ENCODE data around the gene GHRH.

GHRH gene

DNA sequence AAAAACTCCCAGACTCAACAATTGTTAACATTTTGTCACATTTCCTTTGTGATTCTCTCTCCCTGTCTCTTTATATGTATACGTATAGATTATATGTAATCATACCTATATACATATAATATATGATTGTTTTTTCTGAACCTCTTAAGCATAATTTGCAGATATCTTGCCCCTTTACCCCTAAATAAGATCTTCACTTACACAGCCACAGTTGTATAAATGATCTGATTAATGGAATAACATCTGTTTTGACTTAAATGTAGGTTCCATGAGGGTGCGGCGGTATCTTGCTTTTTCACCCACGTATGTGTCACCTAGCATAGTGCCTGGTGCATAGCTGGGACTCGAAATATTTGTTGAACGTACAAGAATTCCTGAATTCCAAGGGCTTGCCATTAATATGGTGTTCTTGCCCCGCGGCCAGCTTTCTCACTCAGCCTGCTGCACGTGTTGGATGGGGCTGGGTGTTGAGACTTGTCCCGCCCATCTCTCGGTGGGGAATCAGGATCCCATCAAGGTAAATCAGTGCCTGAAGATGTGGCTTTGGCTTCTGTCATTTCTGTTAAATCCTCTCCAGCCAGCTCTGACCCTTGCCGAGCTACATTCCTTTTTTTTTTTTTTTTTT lies 17.5 kb upstream of the GHRH start:
- TF ChIP-seq, protein P1, sequence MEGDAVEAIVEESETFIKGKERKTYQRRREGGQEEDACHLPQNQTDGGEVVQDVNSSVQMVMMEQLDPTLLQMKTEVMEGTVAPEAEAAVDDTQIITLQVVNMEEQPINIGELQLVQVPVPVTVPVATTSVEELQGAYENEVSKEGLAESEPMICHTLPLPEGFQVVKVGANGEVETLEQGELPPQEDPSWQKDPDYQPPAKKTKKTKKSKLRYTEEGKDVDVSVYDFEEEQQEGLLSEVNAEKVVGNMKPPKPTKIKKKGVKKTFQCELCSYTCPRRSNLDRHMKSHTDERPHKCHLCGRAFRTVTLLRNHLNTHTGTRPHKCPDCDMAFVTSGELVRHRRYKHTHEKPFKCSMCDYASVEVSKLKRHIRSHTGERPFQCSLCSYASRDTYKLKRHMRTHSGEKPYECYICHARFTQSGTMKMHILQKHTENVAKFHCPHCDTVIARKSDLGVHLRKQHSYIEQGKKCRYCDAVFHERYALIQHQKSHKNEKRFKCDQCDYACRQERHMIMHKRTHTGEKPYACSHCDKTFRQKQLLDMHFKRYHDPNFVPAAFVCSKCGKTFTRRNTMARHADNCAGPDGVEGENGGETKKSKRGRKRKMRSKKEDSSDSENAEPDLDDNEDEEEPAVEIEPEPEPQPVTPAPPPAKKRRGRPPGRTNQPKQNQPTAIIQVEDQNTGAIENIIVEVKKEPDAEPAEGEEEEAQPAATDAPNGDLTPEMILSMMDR (IDR thresholded peaks at IDR 0.05): no peak

DNA sequence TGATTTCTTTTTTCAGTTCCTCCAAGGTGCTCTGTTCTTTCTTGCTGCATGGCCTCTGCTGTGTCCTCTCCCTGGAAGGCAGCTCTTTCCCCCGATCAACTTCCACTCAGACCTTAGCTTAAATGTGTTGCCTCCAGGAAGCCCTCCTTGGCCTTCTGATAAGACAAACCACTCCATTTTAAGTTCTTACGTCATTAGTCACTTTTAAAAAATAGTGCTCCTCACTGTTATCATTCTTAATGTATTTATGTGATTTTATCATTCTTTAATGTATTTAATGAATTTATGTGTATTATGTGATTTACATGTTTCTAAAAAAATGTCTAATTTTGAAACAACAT lies 15.6 kb upstream of the GHRH start:
- TF ChIP-seq, protein P1 (IDR thresholded peaks at IDR 0.05): no peak

DNA sequence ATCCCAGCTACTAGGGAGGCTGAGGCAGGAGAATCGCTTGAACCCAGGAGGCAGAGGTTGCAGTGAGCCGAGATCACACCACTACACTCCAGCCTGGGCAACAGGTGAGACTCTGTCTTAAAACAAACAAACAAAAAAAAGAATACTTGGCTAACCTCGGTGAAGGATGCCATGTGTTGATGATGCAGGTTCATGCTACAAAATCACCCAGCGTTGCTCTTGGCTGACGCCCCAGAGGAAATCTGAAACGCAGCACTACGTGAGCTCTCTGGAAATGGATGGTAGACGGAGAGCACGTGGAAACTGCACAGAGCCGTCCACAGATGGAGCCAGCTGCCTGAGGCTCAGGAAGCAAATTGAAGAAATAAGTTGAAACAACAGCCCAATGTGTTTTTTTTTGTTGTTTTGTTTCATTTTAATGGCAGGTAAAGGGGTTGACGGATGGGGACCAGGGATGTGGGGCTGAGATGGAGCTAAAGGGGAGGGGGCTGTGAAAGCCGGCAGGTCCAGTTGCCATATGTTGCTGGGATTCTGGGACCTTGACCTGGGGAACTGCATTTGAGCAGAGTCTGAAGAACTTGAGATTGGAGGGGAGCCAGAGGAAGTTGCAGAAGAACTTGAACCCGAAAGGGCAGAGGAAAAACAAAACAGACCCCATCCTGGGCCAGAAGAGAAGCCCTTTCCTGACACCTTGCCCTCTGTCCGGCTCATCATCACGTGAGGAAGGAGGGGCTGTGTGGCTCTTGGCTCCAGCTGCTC lies 15.1 kb upstream of the GHRH start:
- TF ChIP-seq, protein P1 (IDR thresholded peaks at IDR 0.05): no peak; the same call in 1 of the 2 replicates

DNA sequence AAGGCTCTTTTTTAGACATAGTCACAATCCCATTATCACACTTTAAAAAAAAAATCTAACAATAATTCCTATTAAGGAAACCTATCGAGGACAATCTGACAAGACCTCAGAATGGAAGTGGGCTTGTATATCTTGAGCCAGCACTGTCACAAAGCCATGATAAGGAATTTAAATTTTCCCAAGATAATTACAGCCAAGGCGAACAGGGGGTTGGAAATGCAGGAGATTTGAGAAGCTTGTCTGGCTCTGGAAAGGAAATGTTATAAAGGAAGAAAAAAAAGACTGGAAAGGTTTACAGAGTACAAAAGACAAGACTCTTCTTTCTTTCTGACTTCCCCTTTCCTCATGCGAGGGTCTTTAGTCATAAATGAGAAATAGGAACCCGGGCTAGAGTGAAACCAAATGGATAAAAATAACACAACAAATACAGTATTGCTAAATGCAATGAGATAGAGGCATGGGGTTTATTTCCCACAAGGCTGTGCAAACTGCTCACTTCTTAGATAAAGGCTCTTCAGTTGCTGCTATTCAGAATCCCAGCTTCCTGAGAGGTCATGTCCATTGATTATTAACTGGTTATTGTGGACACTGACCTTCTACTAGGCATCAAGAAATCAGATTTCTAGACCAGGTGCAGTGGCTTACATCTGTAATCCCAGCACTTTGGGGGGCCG lies 13.4 kb upstream of the GHRH start:
- TF ChIP-seq, protein P1 (IDR thresholded peaks at IDR 0.05): no peak

DNA sequence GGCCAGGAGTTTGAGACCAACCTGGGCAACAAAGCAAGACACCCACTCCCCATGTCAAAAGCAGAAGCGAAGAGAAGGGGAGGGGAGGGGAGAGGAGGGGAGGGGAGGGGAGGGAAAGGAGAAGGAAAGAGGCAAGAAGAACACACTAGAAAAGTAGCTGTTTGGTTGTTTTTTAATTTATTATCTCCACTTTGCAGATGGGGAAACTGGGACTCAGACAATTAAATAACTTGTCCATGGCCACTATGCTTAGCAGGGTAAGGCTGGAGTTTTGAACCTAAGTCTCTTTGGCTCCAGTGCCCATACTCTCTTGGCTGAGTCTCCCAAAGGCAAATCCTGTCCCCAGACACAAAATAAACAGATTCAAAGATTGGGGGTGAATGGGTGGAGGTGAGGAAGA lies 12.4 kb upstream of the GHRH start:
- TF ChIP-seq, protein P1 (IDR thresholded peaks at IDR 0.05): no peak

DNA sequence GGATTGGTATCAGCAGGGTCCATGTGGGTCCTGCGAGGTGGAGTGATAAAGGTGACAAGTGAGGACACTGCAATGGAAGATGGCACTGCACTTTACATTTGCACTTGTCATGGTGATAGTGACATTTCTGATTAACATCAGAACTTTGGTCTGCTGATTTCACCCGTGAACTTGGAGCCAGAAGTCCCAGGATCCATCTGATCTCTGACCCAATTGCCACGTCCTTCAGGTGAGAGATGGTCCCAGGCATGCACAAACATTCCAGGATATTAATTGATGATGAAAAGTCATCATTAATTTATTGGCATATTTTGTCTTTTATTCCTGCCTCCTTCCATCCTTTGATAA lies 9.8 kb upstream of the GHRH start:
- TF ChIP-seq, protein P1 (IDR thresholded peaks at IDR 0.05): no peak

DNA sequence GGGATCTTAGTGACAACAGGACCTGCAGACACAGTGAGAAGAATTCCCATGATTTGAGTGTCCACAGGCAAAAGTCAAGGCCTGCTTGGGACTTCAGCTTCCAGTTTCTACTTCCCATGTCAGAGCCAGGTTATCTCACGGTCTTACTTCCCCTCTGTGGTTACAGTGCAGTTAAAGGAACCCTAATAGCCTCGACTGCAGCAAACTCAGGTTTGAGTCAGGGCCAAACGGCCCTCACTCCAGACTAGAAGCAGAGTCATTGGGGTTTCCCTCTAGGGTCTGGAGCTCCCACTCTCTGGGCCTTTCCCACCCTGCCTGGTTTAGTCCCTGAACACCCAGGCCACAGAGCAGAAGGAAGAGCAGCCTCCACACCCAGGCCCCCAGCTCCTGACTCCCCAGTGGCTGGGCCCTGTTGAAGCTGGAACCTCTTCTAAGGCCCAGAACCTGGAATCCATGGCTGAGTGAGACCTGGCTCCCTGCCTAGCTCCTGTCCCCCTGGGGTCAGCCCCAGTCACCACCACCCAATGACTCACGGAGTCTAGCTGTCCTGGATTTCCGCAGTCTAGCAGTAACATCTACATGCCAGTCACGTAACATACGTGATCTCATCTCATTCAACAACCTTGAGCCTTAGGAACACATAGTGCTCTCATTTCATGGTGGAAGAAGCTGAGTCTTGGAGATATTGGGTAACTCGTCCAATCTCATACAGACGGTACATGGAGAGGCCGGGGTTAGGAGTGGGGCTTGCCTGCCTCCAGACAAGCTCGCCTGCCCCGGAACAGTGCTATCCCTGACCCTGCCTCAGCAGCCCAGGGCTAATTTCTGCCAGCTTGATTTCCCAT lies 9.2 kb upstream of the GHRH start:
- TF ChIP-seq, protein P1 (IDR thresholded peaks at IDR 0.05): no peak

All from LNCAP (cell line).